ENCODE measurements around the gene LUZP1.

Gene LUZP1

GRCh38 chr1:23037081-23037740, 131.4 kb downstream of the LUZP1 start:
- H3K4me3 ChIP-seq (ENCODE audit: low read depth, low read length) = no peak overlapping the region
- TF ChIP-seq CTCF (IDR thresholded peaks at IDR 0.05; ENCODE audit: insufficient read depth, low read depth, low read length, missing control alignments) = no peak
- no peak for DNase-seq (ENCODE audit: low read depth)

- no peak overlapping the region for H3K4me3 ChIP-seq (ENCODE audit: low read depth, low read length)
- TF ChIP-seq CTCF (IDR thresholded peaks at IDR 0.05; ENCODE audit: insufficient read depth, low read depth, low read length, missing control alignments) = no peak
- no peak for DNase-seq (ENCODE audit: low read depth)
These were observed 132.7 kb downstream of the LUZP1 start for GRCh38 chr1:23035823-23036452.
